A549 (cell line): ENCODE results near the gene FAM163B. TPM values are rescaled to one million over a fixed set of nuclear protein-coding genes. Genes with fewer than 3 reads are reported as not detected.

ENCODE experiments used
- ATAC-seq, 2 experiments: fragments of 200-7000 bp in 1 of 2; fragments of >200 bp in 1 of 2; cut with Nextera tagmentation in 1 of 2; cut with Tn5 transposase in 1 of 2; 3 replicates each; pipeline versions ENCODE4 v1.8.0 to v1.9.1; 2018 to 2020; ENCODE audit warnings: mild to moderate bottlenecking in 1 of 2, moderate library complexity in 1 of 2
- CTCF ChIA-PET: fragments of 300-600 bp; sonication (Branson Sonifier 250); formaldehyde crosslinking; extraction: SDS; loops from one replicate; lab custom pipeline; 2021; ENCODE audit warnings: antibody characterized with exemption, inconsistent platforms; lab: Yijun Ruan, JAX
- POLR2A ChIA-PET: fragments of 350-600 bp; formaldehyde crosslinking; extraction: SDS; loops from one replicate; lab custom pipeline; 2021; ENCODE audit warnings: antibody characterized with exemption, inconsistent platforms; lab: Yijun Ruan, JAX
- DNase-seq, 2 experiments: peaks; one replicate each; pipeline versions ENCODE4 v3.0.0 to v3.0.0-alpha.2; 2011 to 2016; ENCODE audit warnings: low read depth in 1 of 2, low spot score in 1 of 2
- FAIRE-seq: peaks from 2 replicates; lab custom pipeline; 2011; peaks lifted over from hg19 to GRCh38; lab: Jason Lieb, UNC
- H3K27ac ChIP-seq, 2 experiments: fragments of >200 bp; sonication (Bioruptor Twin); formaldehyde crosslinking; 3 replicates each; pipeline ENCODE4 v1.5.1; 2016 to 2017
- H3K4me1 ChIP-seq: fragments of >200 bp; sonication (Bioruptor Twin); formaldehyde crosslinking; 3 replicates; pipeline ENCODE4 v1.6.1; 2016
- H3K4me2 ChIP-seq: fragments of >200 bp; sonication (Bioruptor Twin); formaldehyde crosslinking; 3 replicates; pipeline ENCODE4 v1.6.1; 2016
- H3K4me3 ChIP-seq: fragments of >200 bp; sonication (Bioruptor Twin); formaldehyde crosslinking; 3 replicates; pipeline ENCODE4 v1.5.1; 2016
- H3K9me3 ChIP-seq: fragments of >200 bp; sonication (Bioruptor Twin); formaldehyde crosslinking; 3 replicates; pipeline ENCODE4 v1.6.1; 2016
- ATOH8 ChIP-seq: fragments of 250-450 bp; sonication (Bioruptor Pico); IDR thresholded peaks from 2 replicates; pipeline ENCODE4 v1.5.0; 2020; ENCODE audit warnings: low read depth, mild to moderate bottlenecking, moderate library complexity
- EHF ChIP-seq: fragments of 250-450 bp; sonication (Bioruptor Pico); IDR thresholded peaks from 2 replicates; pipeline ENCODE4 v1.5.0; 2020; ENCODE audit warnings: mild to moderate bottlenecking
- ESRRA ChIP-seq: fragments of 150-350 bp; IDR thresholded peaks from 2 replicates; pipeline ENCODE4 v1.6.1; 2014; ENCODE audit warnings: mild to moderate bottlenecking, low read length, borderline replicate concordance
- HEYL ChIP-seq: fragments of 250-450 bp; sonication (Bioruptor Pico); IDR thresholded peaks from 2 replicates; pipeline ENCODE4 v1.8.0; 2021; ENCODE audit warnings: mild to moderate bottlenecking, moderate library complexity
- HMGXB4 ChIP-seq: fragments of 250-450 bp; sonication (Bioruptor Pico); IDR thresholded peaks from 2 replicates; pipeline ENCODE4 v1.5.0; 2021; ENCODE audit warnings: mild to moderate bottlenecking, moderate library complexity, borderline replicate concordance
- HOXA7 ChIP-seq: fragments of 250-450 bp; sonication (Bioruptor Pico); IDR thresholded peaks from 2 replicates; pipeline ENCODE4 v1.5.0; 2020; ENCODE audit warnings: mild to moderate bottlenecking, moderate library complexity
- KDM1A ChIP-seq: fragments of 200-600 bp; sonication (generic); IDR thresholded peaks from 2 replicates; pipeline ENCODE4 v1.6.1; 2016; ENCODE audit warnings: low read depth, mild to moderate bottlenecking
- MAZ ChIP-seq: fragments of 150-350 bp; IDR thresholded peaks from 2 replicates; pipeline ENCODE4 v1.6.1; 2014; ENCODE audit warnings: antibody characterized with exemption, low read depth, low read length, borderline replicate concordance
- NPAS2 ChIP-seq: fragments of 250-450 bp; sonication (Bioruptor Pico); IDR thresholded peaks from 2 replicates; pipeline ENCODE4 v1.8.0; 2022; ENCODE audit warnings: mild to moderate bottlenecking, moderate library complexity, borderline replicate concordance
- PHF8 ChIP-seq: fragments of 200-600 bp; sonication (generic); IDR thresholded peaks from 2 replicates; pipeline ENCODE4 v1.6.1; 2016; ENCODE audit warnings: low read depth, mild to moderate bottlenecking, antibody characterized with exemption, moderate library complexity, borderline replicate concordance
- RAD21 ChIP-seq, 2 experiments: fragments of >200 bp in 1 of 2; sonication (Bioruptor Twin) in 1 of 2; formaldehyde crosslinking in 1 of 2; IDR thresholded peaks in 1 of 2; conservative IDR thresholded peaks in 1 of 2; 2 replicates in 1 of 2; 3 replicates in 1 of 2; pipeline ENCODE4 v1.6.1; 2012 to 2018; ENCODE audit warnings: inconsistent platforms in 1 of 2
- RCOR1 ChIP-seq: fragments of 150-350 bp; IDR thresholded peaks from 2 replicates; pipeline ENCODE4 v1.6.1; 2014; ENCODE audit warnings: antibody characterized with exemption, low read length, low read depth
- RFX5 ChIP-seq: fragments of 450-650 bp; IDR thresholded peaks from 2 replicates; pipeline ENCODE4 v1.7.1; 2014; ENCODE audit warnings: antibody characterized with exemption, mild to moderate bottlenecking, moderate library complexity
- WGBS: methylation state at CpG from one replicate; pipeline ENCODE4 v1.1.6; 2017; ENCODE audit errors: missing lambda C conversion rate; 5-methylcytosine and 5-hydroxymethylcytosine counted together
- polyA plus RNA-seq, 4 experiments: library from polyadenylated mRNA; depleted of rRNA in 3 of 4; stranded (reverse); fragments of >200 nt; fragmentation: RNase III in 1 of 4; extraction: RNeasy Plus Mini Kit Qiagen cat#74134 plus additional on column Dnase treatment in 1 of 4; gene quantifications; 2 replicates in 3 of 4; 3 replicates in 1 of 4; pipeline ENCODE4 v1.2.3, GENCODE V29; 2011 to 2017
- TF ChIP-seq, protein P1 (sequence below): IDR thresholded peaks from 2 replicates; pipeline ENCODE4 v1.6.1; 2012

The FAM163B gene
- polyA plus RNA-seq, 2 of the 4 experiments (the other 2 are of a cell fraction), result not detected

DNA sequence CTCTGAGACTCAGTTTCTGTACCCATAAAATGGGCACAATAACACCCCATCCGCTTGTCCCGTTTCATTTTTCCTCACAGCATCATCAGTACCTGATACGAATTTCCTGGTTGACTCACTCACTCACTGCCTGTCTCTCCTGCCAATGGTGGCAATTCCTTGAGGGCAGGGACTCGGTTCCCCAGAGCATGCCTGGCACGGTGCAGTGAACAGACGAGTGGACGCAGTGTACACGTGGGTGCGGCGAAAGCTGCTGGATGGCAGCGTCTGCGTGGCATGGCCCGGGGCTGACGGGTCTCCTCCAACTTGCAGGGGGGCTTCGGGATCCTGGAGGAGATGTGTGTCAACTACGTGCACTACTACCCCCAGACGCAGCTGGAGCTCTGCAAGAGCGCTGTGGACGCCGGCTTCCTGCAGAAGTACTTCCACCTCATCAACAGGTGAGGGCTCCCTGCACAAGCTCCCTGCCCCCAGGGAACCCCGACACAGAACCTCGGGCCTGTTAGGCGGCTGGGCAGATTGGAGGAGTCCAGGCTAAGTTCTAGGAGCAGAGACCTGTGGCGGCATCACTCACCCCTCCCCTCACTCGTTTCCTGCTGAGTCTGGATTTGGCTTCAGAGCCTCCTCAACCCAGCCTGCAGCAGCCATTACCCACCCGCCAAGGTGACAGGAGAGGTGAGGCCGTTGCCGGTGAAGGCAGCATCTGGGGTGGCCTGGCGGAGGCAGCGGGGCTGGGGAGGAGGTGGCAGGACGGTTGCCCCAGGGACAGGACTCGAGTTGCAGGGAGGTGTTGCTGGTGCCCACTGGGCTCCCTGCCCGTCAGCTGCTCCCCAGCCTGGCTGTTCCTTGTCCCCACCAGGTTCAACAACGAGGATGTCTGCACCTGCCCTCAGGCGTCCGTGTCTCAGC, 47.3 kb upstream of the FAM163B start:
- Histone ChIP-seq H3K27ac (no peak overlapping the region), H3K4me1 (peaks cover 15% of the 10 kb centered on the region; the same call in 2 of the 3 replicates), H3K4me3 (no peak overlapping the region), H3K9me3 (no peaks in the 10 kb centered on the region), H3K4me2 (no peak overlapping the region)
- no peak for DNase-seq
- TF ChIP-seq HEYL (CRISPR knock-in tag) (no peak), HOXA7 (CRISPR knock-in tag) (no peak)
- no peak for ATAC-seq
- no peak for FAIRE-seq
- WGBS, result 57% methylated on average over 22 of the region's 36 CpGs
- POLR2A ChIA-PET, result no interaction called here
- CTCF ChIA-PET, result interaction anchor here (1.2 kb wide), 1 partner anchor 14 kb away, joined by 3 read pairs; no protein-coding TSS in a partner anchor

GRCh38 chr9:133655701-133656100, 46.5 kb upstream of the FAM163B start:
- DNase-seq, result no peak
- no peak for ATAC-seq
- Histone ChIP-seq H3K9me3 (no peaks in the 10 kb centered on the region), H3K4me2 (no peak overlapping the region), H3K4me3 (no peak overlapping the region), H3K4me1 (peaks cover 15% of the 10 kb centered on the region; the same call in 2 of the 3 replicates), H3K27ac (no peak overlapping the region)
- TF ChIP-seq ATOH8 (no peak), MAZ (no peak)
- WGBS, result 62% methylated on average over 11 of the region's 14 CpGs
- ChIA-PET POLR2A (no interaction called here), CTCF (interaction anchor here (1.0 to 1.5 kb wide), 3 partner anchors 14 to 23 kb away, joined by 3 read pairs; no protein-coding TSS in a partner anchor)
- FAIRE-seq, result no peak

- DNase-seq (no peak), FAIRE-seq (no peak), ATAC-seq (no peak)
- WGBS, result 56% methylated on average over 31 of the region's 38 CpGs
- Histone ChIP-seq H3K4me2 (no peak overlapping the region), H3K4me3 (no peak overlapping the region), H3K9me3 (no peaks in the 10 kb centered on the region), H3K27ac (no peak overlapping the region), H3K4me1 (peaks cover 15% of the 10 kb centered on the region; the same call in 2 of the 3 replicates)
- POLR2A ChIA-PET, result no interaction called here
- CTCF ChIA-PET, result interaction anchor here (0.6 to 1.5 kb wide), 4 partner anchors 13 to 75 kb away, joined by 3 to 4 read pairs (median 3); no protein-coding TSS in a partner anchor
- TF ChIP-seq RAD21 (conservative IDR thresholded peaks at IDR 0.05 in 1 of 2, IDR thresholded peaks at IDR 0.05 in 1 of 2) (no peak), HOXA7 (CRISPR knock-in tag) (no peak), RCOR1 (no peak), RFX5 (no peak), ESRRA (no peak), PHF8 (no peak), NPAS2 (CRISPR knock-in tag) (no peak), KDM1A (no peak), HMGXB4 (CRISPR knock-in tag) (no peak), EHF (no peak)
- TF ChIP-seq, protein P1, sequence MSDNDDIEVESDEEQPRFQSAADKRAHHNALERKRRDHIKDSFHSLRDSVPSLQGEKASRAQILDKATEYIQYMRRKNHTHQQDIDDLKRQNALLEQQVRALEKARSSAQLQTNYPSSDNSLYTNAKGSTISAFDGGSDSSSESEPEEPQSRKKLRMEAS, result no peak
Measured at GRCh38 chr9:133654736-133655657, 45.8 kb upstream of the FAM163B start.
